MM.1S (cell line): ENCODE results near the gene EFCAB5.
"Not testable (repeated sequence)": the region's sequence is repeated elsewhere in the genome, so short reads cannot be mapped to it uniquely, and the experiment has no call there.

Source experiments
- DNase-seq: peaks from one replicate; pipeline ENCODE4 v3.0.0-alpha.2; 2015
- H2AFZ ChIP-seq: fragments of 300-600 bp; sonication (generic); 2 replicates; pipeline ENCODE4 v1.6.0; 2016; ENCODE audit warnings: antibody characterized with exemption, low read length
- H3F3A ChIP-seq: fragments of 300-600 bp; sonication (generic); 2 replicates; pipeline ENCODE4 v1.6.1; 2016; ENCODE audit warnings: mild to moderate bottlenecking, antibody characterized with exemption, low read length, moderate library complexity, mixed read lengths; ENCODE audit not compliant: insufficient read depth
- H3K27ac ChIP-seq: fragments of 300-600 bp; sonication (generic); 2 replicates; pipeline ENCODE4 v1.5.1; 2016; ENCODE audit warnings: mild to moderate bottlenecking, low read length
- H3K27me3 ChIP-seq: fragments of 300-600 bp; sonication (generic); replicated peaks from 2 replicates; pipeline ENCODE4 v1.6.0; 2016; ENCODE audit warnings: low read length; ENCODE audit not compliant: insufficient read depth
- H3K36me3 ChIP-seq: fragments of 300-600 bp; sonication (generic); replicated peaks from 2 replicates; pipeline ENCODE4 v1.6.1; 2016; ENCODE audit warnings: mild to moderate bottlenecking, low read length, mixed read lengths; ENCODE audit not compliant: insufficient read depth
- H3K4me1 ChIP-seq: fragments of 300-600 bp; sonication (generic); 2 replicates; pipeline ENCODE4 v1.6.1; 2016; ENCODE audit warnings: low read length, mixed read lengths
- H3K4me2 ChIP-seq: fragments of 300-600 bp; sonication (generic); 2 replicates; pipeline ENCODE4 v1.6.0; 2016; ENCODE audit warnings: low read depth, low read length
- H3K4me3 ChIP-seq: fragments of 300-600 bp; sonication (generic); 2 replicates; pipeline ENCODE4 v1.5.1; 2016; ENCODE audit warnings: low read length, mixed read lengths
- H3K79me2 ChIP-seq: fragments of 300-600 bp; sonication (generic); 2 replicates; pipeline ENCODE4 v1.6.1; 2016; ENCODE audit warnings: mixed run types, low read length, mixed read lengths
- H3K9ac ChIP-seq: fragments of 300-600 bp; sonication (generic); 2 replicates; pipeline ENCODE4 v1.6.1; 2016; ENCODE audit warnings: low read length, mixed read lengths
- H3K9me2 ChIP-seq: fragments of 300-600 bp; sonication (generic); replicated peaks from 2 replicates; pipeline ENCODE4 v1.6.1; 2016; ENCODE audit warnings: mild to moderate bottlenecking, low read length, mixed read lengths; ENCODE audit not compliant: insufficient read depth
- H3K9me3 ChIP-seq: fragments of 300-600 bp; sonication (generic); replicated peaks from 2 replicates; pipeline ENCODE4 v1.6.1; 2016; ENCODE audit warnings: mild to moderate bottlenecking, low read length, mixed read lengths; ENCODE audit not compliant: insufficient read depth
- H4K20me1 ChIP-seq: fragments of 300-600 bp; sonication (generic); 2 replicates; pipeline ENCODE4 v1.6.1; 2016; ENCODE audit warnings: mild to moderate bottlenecking, low read length, moderate library complexity, mixed read lengths; ENCODE audit not compliant: insufficient read depth
- EZH2 ChIP-seq: fragments of 300-600 bp; sonication (generic); optimal IDR thresholded peaks from 2 replicates; pipeline ENCODE3; 2017; ENCODE audit warnings: low read depth, mild to moderate bottlenecking, antibody characterized with exemption, low read length, mixed read lengths
- EZH2phosphoT487 ChIP-seq: fragments of 300-600 bp; sonication (generic); IDR thresholded peaks from 2 replicates; pipeline ENCODE4 v1.6.1; 2018; ENCODE audit warnings: antibody characterized with exemption, low read length
- TF ChIP-seq, protein P1 (sequence below): fragments of 300-600 bp; sonication (generic); IDR thresholded peaks from 2 replicates; pipeline ENCODE4 v1.5.1; 2016; ENCODE audit warnings: antibody characterized with exemption, low read length, mixed read lengths

Gene EFCAB5

DNA sequence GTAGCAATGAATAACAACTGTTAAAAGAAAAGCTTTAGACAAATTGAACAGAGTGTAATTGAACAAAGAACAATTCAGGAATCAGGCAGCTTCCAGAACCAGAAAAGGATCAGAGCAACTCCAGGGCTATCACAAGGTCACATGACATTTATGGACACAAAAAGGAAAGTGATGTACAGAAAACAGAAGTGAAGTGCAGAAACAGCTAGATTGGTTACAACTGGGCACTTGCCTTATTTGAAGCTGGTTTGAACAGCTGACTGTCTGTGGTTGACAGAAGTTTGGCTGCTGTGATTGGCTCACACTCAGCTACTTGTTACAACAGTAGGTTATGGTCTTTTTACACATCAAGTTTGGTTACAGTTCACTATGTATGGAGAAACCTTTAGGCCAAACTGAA is 14.8 kb downstream of the EFCAB5 start:
- H4K20me1 ChIP-seq = no peaks in the 10 kb centered on the region
- H3K4me3 ChIP-seq = no peak overlapping the region
- no peaks in the 10 kb centered on the region for H3K4me1 ChIP-seq
- H3K79me2 ChIP-seq = no peaks in the 10 kb centered on the region
- no peak for TF ChIP-seq EZH2
- TF ChIP-seq, protein P1, sequence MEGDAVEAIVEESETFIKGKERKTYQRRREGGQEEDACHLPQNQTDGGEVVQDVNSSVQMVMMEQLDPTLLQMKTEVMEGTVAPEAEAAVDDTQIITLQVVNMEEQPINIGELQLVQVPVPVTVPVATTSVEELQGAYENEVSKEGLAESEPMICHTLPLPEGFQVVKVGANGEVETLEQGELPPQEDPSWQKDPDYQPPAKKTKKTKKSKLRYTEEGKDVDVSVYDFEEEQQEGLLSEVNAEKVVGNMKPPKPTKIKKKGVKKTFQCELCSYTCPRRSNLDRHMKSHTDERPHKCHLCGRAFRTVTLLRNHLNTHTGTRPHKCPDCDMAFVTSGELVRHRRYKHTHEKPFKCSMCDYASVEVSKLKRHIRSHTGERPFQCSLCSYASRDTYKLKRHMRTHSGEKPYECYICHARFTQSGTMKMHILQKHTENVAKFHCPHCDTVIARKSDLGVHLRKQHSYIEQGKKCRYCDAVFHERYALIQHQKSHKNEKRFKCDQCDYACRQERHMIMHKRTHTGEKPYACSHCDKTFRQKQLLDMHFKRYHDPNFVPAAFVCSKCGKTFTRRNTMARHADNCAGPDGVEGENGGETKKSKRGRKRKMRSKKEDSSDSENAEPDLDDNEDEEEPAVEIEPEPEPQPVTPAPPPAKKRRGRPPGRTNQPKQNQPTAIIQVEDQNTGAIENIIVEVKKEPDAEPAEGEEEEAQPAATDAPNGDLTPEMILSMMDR = no peak
- TF ChIP-seq EZH2phosphoT487 = no peak
- H3K9me2 ChIP-seq = no peaks in the 10 kb centered on the region
- H3K9ac ChIP-seq = no peak overlapping the region
- no peak overlapping the region for H3K27ac ChIP-seq
- no peaks in the 10 kb centered on the region for H3F3A ChIP-seq
- H3K4me2 ChIP-seq = no peak overlapping the region
- no peaks in the 10 kb centered on the region for H3K36me3 ChIP-seq
- H2AFZ ChIP-seq = no peak overlapping the region
- H3K9me3 ChIP-seq = no peaks in the 10 kb centered on the region
- DNase-seq = no peak
- H3K27me3 ChIP-seq = no peaks in the 10 kb centered on the region

DNA sequence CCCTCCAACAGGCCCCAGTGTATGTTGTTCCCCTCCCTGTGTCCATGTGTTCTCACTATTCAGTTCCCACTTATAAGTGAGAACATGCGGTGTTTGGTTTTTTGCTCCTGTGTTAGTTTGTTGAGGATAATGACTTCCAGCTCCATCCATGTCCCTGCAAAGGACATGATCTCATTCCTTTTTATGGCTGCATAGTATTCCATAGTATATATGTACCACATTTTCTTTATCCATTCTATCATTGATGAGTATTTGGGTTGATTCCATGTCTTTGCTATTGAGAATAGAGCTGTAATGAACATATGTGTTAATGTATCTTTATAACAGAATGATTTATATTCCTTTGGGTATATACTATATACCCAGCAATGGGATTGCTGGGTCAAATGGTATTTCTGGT is 16.1 kb downstream of the EFCAB5 start:
- not testable (repeated sequence) for H3K27ac ChIP-seq, H4K20me1 ChIP-seq, H3K79me2 ChIP-seq, H3K36me3 ChIP-seq, H3K9me3 ChIP-seq, H3K9ac ChIP-seq, H3K4me3 ChIP-seq, H3K27me3 ChIP-seq, H3F3A ChIP-seq, H3K9me2 ChIP-seq, DNase-seq, H2AFZ ChIP-seq, H3K4me1 ChIP-seq, H3K4me2 ChIP-seq

DNA sequence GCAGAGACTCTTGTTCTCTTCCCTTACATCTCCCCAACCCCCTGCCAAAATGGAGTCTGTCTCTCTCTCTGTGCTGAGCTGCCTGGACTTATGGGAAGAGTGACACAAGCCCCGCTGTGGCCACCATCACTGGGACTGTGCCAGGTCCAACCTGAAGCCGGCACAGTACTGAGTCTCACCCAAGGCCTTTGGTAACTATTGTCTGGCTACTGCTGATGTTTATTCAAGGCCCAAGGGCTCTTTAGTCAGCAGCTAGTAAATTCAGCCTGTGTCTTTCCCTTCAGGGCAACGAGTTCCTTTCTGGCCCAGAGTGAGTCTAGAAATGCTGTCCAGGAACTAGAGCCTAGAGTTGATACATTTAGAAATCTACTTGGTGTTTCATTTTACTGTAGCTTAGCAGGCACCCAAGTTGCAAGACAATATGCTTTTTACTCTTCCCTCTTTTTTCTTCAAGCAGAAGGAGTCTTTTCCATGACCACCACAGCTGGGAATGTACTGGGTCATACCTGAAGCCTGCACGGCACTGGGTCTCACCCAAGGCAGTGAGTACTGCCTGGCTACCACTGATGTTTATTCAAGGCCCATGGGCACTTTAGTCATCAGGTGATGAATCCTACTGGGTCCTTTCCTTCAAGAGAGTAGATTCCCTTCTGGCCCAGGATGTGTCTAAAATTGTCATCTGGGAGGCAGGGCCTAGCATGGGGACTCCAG is 17.7 kb downstream of the EFCAB5 start:
- H3K27me3 ChIP-seq = no peaks in the 10 kb centered on the region
- no peak overlapping the region for H3K4me3 ChIP-seq
- no peak overlapping the region for H3K4me2 ChIP-seq
- H2AFZ ChIP-seq = no peak overlapping the region
- H3K9ac ChIP-seq = no peak overlapping the region
- H4K20me1 ChIP-seq = no peaks in the 10 kb centered on the region
- H3K4me1 ChIP-seq = no peaks in the 10 kb centered on the region
- no peak overlapping the region for H3K27ac ChIP-seq
- no peaks in the 10 kb centered on the region for H3K79me2 ChIP-seq
- H3F3A ChIP-seq = no peaks in the 10 kb centered on the region
- H3K9me2 ChIP-seq = no peaks in the 10 kb centered on the region
- TF ChIP-seq EZH2 (no peak), EZH2phosphoT487 (no peak)
- TF ChIP-seq, protein P1 = no peak
- no peak for DNase-seq
- H3K9me3 ChIP-seq = no peaks in the 10 kb centered on the region
- H3K36me3 ChIP-seq = no peaks in the 10 kb centered on the region

DNA sequence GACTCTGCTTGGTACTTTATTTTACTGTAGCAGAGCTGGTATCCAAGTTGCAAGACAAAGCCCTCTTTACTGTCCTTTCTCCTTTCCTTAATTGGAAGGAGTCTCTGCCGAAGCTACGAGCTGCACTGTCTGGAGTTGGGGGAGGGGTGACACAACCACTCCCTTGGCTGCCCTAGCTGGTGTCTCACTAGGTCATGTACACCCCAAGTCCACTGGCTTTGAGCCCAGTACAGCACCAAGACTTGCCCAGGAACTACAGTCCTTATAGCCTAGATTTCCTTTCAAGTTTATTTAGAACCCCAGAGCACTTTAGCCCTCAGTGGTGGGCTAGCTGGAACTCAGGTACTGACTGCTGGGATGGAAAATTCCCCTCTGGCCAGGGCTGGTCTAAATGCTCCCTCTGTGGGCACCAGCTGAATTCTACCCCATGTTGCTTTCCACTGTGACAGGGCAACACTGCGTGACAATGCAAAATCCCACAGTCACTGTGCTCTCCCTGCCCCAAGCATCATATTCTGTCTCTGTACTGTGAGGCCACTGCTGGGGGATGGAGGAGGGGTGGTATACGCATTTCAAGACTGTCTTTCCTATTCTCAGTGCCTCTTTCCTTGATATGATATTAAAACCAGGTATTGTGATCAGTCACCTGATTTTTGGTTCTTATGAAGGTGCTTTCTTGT is 18.4 kb downstream of the EFCAB5 start:
- no peaks in the 10 kb centered on the region for H3K4me1 ChIP-seq
- H2AFZ ChIP-seq = no peak overlapping the region
- no peak for DNase-seq
- no peaks in the 10 kb centered on the region for H3K27me3 ChIP-seq
- no peak for TF ChIP-seq EZH2
- TF ChIP-seq, protein P1 = no peak
- TF ChIP-seq EZH2phosphoT487 = no peak
- H3K9me2 ChIP-seq = no peaks in the 10 kb centered on the region
- H3F3A ChIP-seq = no peaks in the 10 kb centered on the region
- no peak overlapping the region for H3K27ac ChIP-seq
- no peaks in the 10 kb centered on the region for H3K36me3 ChIP-seq
- H3K9me3 ChIP-seq = no peaks in the 10 kb centered on the region
- H3K4me2 ChIP-seq = no peak overlapping the region
- H3K79me2 ChIP-seq = no peaks in the 10 kb centered on the region
- H4K20me1 ChIP-seq = no peaks in the 10 kb centered on the region
- H3K4me3 ChIP-seq = no peak overlapping the region
- H3K9ac ChIP-seq = no peak overlapping the region
